ENCODE results near the gene ATP6V1F.
A peak's percentile ranks its signal among the peaks of the same experiment; 100 is the strongest.

The ATP6V1F gene

DNA sequence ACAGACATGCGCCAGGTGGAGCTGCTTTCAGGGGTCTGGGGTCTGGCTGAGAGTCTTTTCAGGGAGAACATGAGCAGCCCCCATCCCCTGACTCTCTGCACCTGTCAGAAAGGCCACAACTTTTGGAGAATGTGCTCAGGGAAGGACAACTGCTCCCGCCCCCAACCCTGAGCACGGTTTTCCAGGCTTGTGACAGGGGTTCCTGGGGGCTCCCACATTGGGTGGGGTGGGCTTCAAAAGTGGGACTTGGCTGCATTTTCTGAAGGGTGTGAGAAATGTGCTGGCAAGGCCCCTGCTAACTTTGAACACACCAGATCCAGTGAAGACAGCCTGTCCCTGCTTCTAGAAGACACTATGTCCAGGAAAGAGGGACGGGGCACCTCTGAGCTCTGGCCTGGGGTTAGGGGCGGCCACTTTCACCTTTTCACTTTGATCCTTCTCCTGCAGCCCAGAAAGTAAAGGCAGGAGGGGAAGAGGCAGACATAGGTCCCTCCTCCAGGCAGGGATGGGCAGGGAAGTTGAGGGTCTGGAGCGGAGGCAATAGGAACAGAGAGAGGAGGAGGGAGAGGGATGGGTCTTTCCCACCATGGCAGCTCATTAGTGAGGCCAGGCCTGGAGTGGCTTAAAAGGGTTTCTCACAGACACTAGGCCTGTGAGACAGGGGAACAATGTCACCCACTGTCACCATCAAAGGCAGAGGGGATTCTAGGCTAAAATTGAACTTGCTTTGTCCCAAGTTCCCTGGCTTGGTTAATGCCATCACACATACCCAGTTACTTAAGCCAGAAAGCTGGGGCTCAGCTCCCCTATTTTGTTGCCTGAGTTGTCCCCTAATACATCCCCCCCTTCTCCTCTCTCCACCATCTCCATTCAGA, 46.3 kb downstream of the ATP6V1F start:
- DNase-seq: no peak
- Histone ChIP-seq H3K27me3 (ENCODE audit: insufficient read depth, low read length) (peaks cover 23% of the 10 kb centered on the region), H3K4me3 (ENCODE audit: low read depth, low read length) (no peak overlapping the region), H4K8ac (ENCODE audit: low read depth, low read length) (no peak overlapping the region), H3K79me2 (ENCODE audit: control insufficient read depth, insufficient read depth, low read length, poor library complexity) (no peaks in the 10 kb centered on the region), H4K91ac (ENCODE audit: low read depth, low read length) (no peak overlapping the region), H4K12ac (ENCODE audit: low read depth, low read length) (no peak overlapping the region), H3K4ac (ENCODE audit: low read depth, low read length) (no peak overlapping the region), H2AFZ (ENCODE audit: insufficient read depth, low read length, poor library complexity) (no peak overlapping the region), H3K27ac (ENCODE audit: low read depth, low read length) (no peak overlapping the region), H2BK12ac (ENCODE audit: low read length) (no peak overlapping the region), H3K4me2 (ENCODE audit: low read length) (peak overlapping the region; percentile 56), H2BK120ac (ENCODE audit: insufficient read depth, low read length, poor library complexity) (no peak overlapping the region), H3K79me1 (ENCODE audit: low read length) (no peaks in the 10 kb centered on the region), H3K18ac (ENCODE audit: low read length) (no peak overlapping the region), H3K9me3 (ENCODE audit: insufficient read depth, low read depth, low read length) (peaks cover 6% of the 10 kb centered on the region), H3K23ac (ENCODE audit: low read length) (no peak overlapping the region), H3K4me1 (ENCODE audit: control insufficient read depth in 1 of 2, insufficient read depth in 2 of 2, low read length in 2 of 2) (peaks cover 8 to 10% of the 10 kb centered on the region in 2 experiments), H3K14ac (ENCODE audit: low read length) (no peak overlapping the region), H2BK5ac (ENCODE audit: low read depth, low read length, poor library complexity) (no peak overlapping the region), H3K9ac (ENCODE audit: low read length) (no peak overlapping the region), H3K36me3 (ENCODE audit: control insufficient read depth in 1 of 2, insufficient read depth in 2 of 2, low read length in 2 of 2) (no peaks in the 10 kb centered on the region), H2AK5ac (ENCODE audit: low read length) (no peak overlapping the region)
- no CpG with 5 or more reads among the region's 6 CpGs for WGBS (ENCODE audit: extremely low coverage, insufficient coverage, insufficient read length)

DNA sequence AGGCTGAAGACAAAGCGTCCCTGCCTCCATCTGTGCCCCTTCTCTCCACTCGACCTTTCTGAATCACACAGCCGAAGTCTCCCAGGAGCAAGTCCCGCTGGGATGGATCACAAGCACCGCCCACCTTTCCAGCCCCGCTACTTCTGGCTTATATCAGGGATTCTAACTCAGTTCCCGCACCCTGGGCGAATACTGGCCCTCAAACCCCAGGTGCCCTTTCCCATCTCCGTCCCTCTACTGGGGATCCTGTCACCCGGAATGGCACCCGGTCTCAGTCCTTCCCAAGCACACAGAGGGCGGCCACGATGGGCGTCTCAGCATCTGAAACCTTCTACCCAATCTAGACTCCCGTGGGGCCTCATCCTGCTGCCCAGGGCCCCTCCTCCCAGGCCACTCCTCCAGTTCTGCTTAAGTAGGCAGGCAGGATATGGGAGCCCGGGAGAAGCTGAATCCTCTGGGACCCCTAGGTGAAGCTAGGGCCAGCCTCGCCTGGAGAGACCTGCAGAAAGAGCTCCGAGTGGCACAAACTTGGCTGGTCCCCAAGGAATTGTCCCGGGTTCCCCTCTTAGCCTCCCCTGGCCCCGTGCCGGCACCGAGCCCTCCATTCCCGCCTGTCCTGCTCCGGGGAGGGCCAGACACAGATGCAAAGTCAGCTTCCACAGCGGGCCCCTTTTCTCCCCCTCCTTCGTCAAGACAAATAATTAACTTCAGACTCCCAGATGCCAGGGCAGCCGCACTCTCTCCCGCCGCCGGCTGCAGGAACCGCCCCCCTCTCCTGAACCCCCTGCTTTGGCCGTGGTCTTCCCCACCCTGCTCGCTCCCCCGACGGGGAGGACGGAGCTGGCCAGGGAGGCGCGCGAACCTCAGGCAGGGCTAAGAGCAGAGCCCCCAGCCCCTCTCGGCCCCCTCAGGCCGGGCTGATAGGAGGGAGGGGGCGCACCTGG, 47.2 kb downstream of the ATP6V1F start:
- H3K9ac ChIP-seq (ENCODE audit: low read length): no peak overlapping the region
- no peak overlapping the region for H2AK5ac ChIP-seq (ENCODE audit: low read length)
- peak overlapping the region; percentile 56 for H3K4me2 ChIP-seq (ENCODE audit: low read length)
- H3K14ac ChIP-seq (ENCODE audit: low read length): no peak overlapping the region
- no peaks in the 10 kb centered on the region for H3K79me2 ChIP-seq (ENCODE audit: control insufficient read depth, insufficient read depth, low read length, poor library complexity)
- H2AFZ ChIP-seq (ENCODE audit: insufficient read depth, low read length, poor library complexity): peak overlapping the region; percentile 83
- H3K79me1 ChIP-seq (ENCODE audit: low read length): no peaks in the 10 kb centered on the region
- no peak overlapping the region for H2BK120ac ChIP-seq (ENCODE audit: insufficient read depth, low read length, poor library complexity)
- H3K4me3 ChIP-seq (ENCODE audit: low read depth, low read length): peak overlapping the region; percentile 25
- H2BK5ac ChIP-seq (ENCODE audit: low read depth, low read length, poor library complexity): no peak overlapping the region
- peaks cover 25% of the 10 kb centered on the region for H3K27me3 ChIP-seq (ENCODE audit: insufficient read depth, low read length)
- H3K36me3 ChIP-seq (ENCODE audit: control insufficient read depth in 1 of 2, insufficient read depth in 2 of 2, low read length in 2 of 2): no peaks in the 10 kb centered on the region
- H2BK12ac ChIP-seq (ENCODE audit: low read length): no peak overlapping the region
- no CpG with 5 or more reads among the region's 42 CpGs for WGBS (ENCODE audit: extremely low coverage, insufficient coverage, insufficient read length)
- no peak overlapping the region for H4K91ac ChIP-seq (ENCODE audit: low read depth, low read length)
- no peak overlapping the region for H3K18ac ChIP-seq (ENCODE audit: low read length)
- no peak for DNase-seq
- H3K4ac ChIP-seq (ENCODE audit: low read depth, low read length): no peak overlapping the region
- peak overlapping the region; percentile 12 for H4K12ac ChIP-seq (ENCODE audit: low read depth, low read length)
- H4K8ac ChIP-seq (ENCODE audit: low read depth, low read length): no peak overlapping the region
- peaks cover 4% of the 10 kb centered on the region for H3K9me3 ChIP-seq (ENCODE audit: insufficient read depth, low read depth, low read length)
- no peak overlapping the region for H3K27ac ChIP-seq (ENCODE audit: low read depth, low read length)
- H3K23ac ChIP-seq (ENCODE audit: low read length): no peak overlapping the region
- peaks cover 8 to 10% of the 10 kb centered on the region in 2 experiments for H3K4me1 ChIP-seq (ENCODE audit: control insufficient read depth in 1 of 2, insufficient read depth in 2 of 2, low read length in 2 of 2)

GRCh38 chr7:128910569-128910945, 47.9 kb downstream of the ATP6V1F start, which contains the start of gene KCP:
Gene KCP (minus strand): TSS chr7:128910709. CDS start chr7:128910676, 33 bp downstream.
- Histone ChIP-seq H2BK120ac (ENCODE audit: insufficient read depth, low read length, poor library complexity) (no peak within 1 kb of the TSS), H3K18ac (ENCODE audit: low read length) (no peak within 1 kb of the TSS), H2AFZ (ENCODE audit: insufficient read depth, low read length, poor library complexity) (peak within 1 kb of the TSS; percentile 83), H3K14ac (ENCODE audit: low read length) (no peak within 1 kb of the TSS), H3K36me3 (ENCODE audit: control insufficient read depth in 1 of 2, insufficient read depth in 2 of 2, low read length in 2 of 2) (no peaks in the 10 kb centered on the region), H4K8ac (ENCODE audit: low read depth, low read length) (no peak within 1 kb of the TSS), H2BK12ac (ENCODE audit: low read length) (no peak within 1 kb of the TSS), H2AK5ac (ENCODE audit: low read length) (no peak within 1 kb of the TSS), H3K23ac (ENCODE audit: low read length) (no peak within 1 kb of the TSS), H3K27ac (ENCODE audit: low read depth, low read length) (no peak within 1 kb of the TSS), H3K4me1 (ENCODE audit: control insufficient read depth in 1 of 2, insufficient read depth in 2 of 2, low read length in 2 of 2) (peaks cover 8 to 10% of the 10 kb centered on the region in 2 experiments), H3K4me3 (ENCODE audit: low read depth, low read length) (peak within 1 kb of the TSS; percentile 25), H4K12ac (ENCODE audit: low read depth, low read length) (peak within 1 kb of the TSS; percentile 12), H3K4me2 (ENCODE audit: low read length) (peak within 1 kb of the TSS; percentile 56), H3K9me3 (ENCODE audit: insufficient read depth, low read depth, low read length) (peaks cover 4% of the 10 kb centered on the region), H4K91ac (ENCODE audit: low read depth, low read length) (no peak within 1 kb of the TSS), H2BK5ac (ENCODE audit: low read depth, low read length, poor library complexity) (no peak within 1 kb of the TSS), H3K27me3 (ENCODE audit: insufficient read depth, low read length) (peaks cover 29% of the 10 kb centered on the region), H3K4ac (ENCODE audit: low read depth, low read length) (no peak within 1 kb of the TSS), H3K79me2 (ENCODE audit: control insufficient read depth, insufficient read depth, low read length, poor library complexity) (no peaks in the 10 kb centered on the region), H3K9ac (ENCODE audit: low read length) (no peak within 1 kb of the TSS), H3K79me1 (ENCODE audit: low read length) (no peaks in the 10 kb centered on the region)
- DNase-seq: no peak
- no CpG with 5 or more reads among the region's 34 CpGs for WGBS (ENCODE audit: extremely low coverage, insufficient coverage, insufficient read length)

GRCh38 chr7:128911423-128912031, 48.9 kb downstream of the ATP6V1F start:
- Histone ChIP-seq H3K9ac (ENCODE audit: low read length) (no peak overlapping the region), H2BK12ac (ENCODE audit: low read length) (no peak overlapping the region), H3K23ac (ENCODE audit: low read length) (no peak overlapping the region), H3K79me1 (ENCODE audit: low read length) (no peaks in the 10 kb centered on the region), H3K36me3 (ENCODE audit: control insufficient read depth in 1 of 2, insufficient read depth in 2 of 2, low read length in 2 of 2) (no peaks in the 10 kb centered on the region), H3K4ac (ENCODE audit: low read depth, low read length) (no peak overlapping the region), H3K27ac (ENCODE audit: low read depth, low read length) (no peak overlapping the region), H2AFZ (ENCODE audit: insufficient read depth, low read length, poor library complexity) (no peak overlapping the region), H4K8ac (ENCODE audit: low read depth, low read length) (no peak overlapping the region), H4K12ac (ENCODE audit: low read depth, low read length) (peak overlapping the region; percentile 12), H3K4me3 (ENCODE audit: low read depth, low read length) (no peak overlapping the region), H2BK120ac (ENCODE audit: insufficient read depth, low read length, poor library complexity) (no peak overlapping the region), H3K4me1 (ENCODE audit: control insufficient read depth in 1 of 2, insufficient read depth in 2 of 2, low read length in 2 of 2) (peaks cover 8 to 10% of the 10 kb centered on the region in 2 experiments), H2BK5ac (ENCODE audit: low read depth, low read length, poor library complexity) (no peak overlapping the region), H3K14ac (ENCODE audit: low read length) (no peak overlapping the region), H4K91ac (ENCODE audit: low read depth, low read length) (no peak overlapping the region), H3K9me3 (ENCODE audit: insufficient read depth, low read depth, low read length) (peaks cover 7% of the 10 kb centered on the region), H3K79me2 (ENCODE audit: control insufficient read depth, insufficient read depth, low read length, poor library complexity) (no peaks in the 10 kb centered on the region), H3K4me2 (ENCODE audit: low read length) (no peak overlapping the region), H2AK5ac (ENCODE audit: low read length) (no peak overlapping the region), H3K18ac (ENCODE audit: low read length) (no peak overlapping the region), H3K27me3 (ENCODE audit: insufficient read depth, low read length) (peaks cover 33% of the 10 kb centered on the region)
- no CpG with 5 or more reads among the region's 8 CpGs for WGBS (ENCODE audit: extremely low coverage, insufficient coverage, insufficient read length)
- DNase-seq: no peak
